ENCODE data around the gene KRTAP12-2.

GRCh38 chr21:44691686-44692085 is 25.0 kb upstream of the KRTAP12-2 start:
- TF ChIP-seq, protein P1, sequence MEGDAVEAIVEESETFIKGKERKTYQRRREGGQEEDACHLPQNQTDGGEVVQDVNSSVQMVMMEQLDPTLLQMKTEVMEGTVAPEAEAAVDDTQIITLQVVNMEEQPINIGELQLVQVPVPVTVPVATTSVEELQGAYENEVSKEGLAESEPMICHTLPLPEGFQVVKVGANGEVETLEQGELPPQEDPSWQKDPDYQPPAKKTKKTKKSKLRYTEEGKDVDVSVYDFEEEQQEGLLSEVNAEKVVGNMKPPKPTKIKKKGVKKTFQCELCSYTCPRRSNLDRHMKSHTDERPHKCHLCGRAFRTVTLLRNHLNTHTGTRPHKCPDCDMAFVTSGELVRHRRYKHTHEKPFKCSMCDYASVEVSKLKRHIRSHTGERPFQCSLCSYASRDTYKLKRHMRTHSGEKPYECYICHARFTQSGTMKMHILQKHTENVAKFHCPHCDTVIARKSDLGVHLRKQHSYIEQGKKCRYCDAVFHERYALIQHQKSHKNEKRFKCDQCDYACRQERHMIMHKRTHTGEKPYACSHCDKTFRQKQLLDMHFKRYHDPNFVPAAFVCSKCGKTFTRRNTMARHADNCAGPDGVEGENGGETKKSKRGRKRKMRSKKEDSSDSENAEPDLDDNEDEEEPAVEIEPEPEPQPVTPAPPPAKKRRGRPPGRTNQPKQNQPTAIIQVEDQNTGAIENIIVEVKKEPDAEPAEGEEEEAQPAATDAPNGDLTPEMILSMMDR (IDR thresholded peaks at IDR 0.05; ENCODE audit: low read depth, low read length, missing input control) = no peak
- no peak for TF ChIP-seq RAD21 (IDR thresholded peaks at IDR 0.05)

Measured in liver (tissue), 3 donors.